B cell (primary cell): ENCODE measurements around the gene OR7C1. TPM values are rescaled to one million over a fixed set of nuclear protein-coding genes. Genes with fewer than 3 reads are reported as not detected.

ENCODE experiments used
- ATAC-seq: fragments of 200-7000 bp; cut with Tn5 transposase; one replicate; pipeline ENCODE4 v1.10.0; 2021; ENCODE audit warnings: low read depth, mild to moderate bottlenecking, moderate number of reproducible peaks, moderate library complexity
- CTCF ChIA-PET: fragments of 350-600 bp; sonication (Branson Sonifier 250); formaldehyde crosslinking; loops from one replicate; lab custom pipeline; 2021; ENCODE audit warnings: antibody characterized with exemption, inconsistent platforms; lab: Charles Lee
- POLR2A ChIA-PET: fragments of 350-600 bp; sonication (Branson Sonifier 250); formaldehyde crosslinking; loops from one replicate; lab custom pipeline; 2021; ENCODE audit warnings: antibody characterized with exemption; lab: Charles Lee
- DNase-seq: peaks from one replicate; pipeline ENCODE4 v3.0.0; 2013
- H2AFZ ChIP-seq: 2 replicates; pipeline ENCODE4 v1.6.1; 2012; ENCODE audit warnings: mild to moderate bottlenecking, low read depth, low read length; ENCODE audit not compliant: insufficient read depth, poor library complexity, severe bottlenecking
- H3K27ac ChIP-seq, 2 donors: 1 replicate in 1 of 2; 2 replicates in 1 of 2; pipeline ENCODE4 v1.5.1; 2012 to 2013; ENCODE audit warnings: low read length in 2 of 2, mild to moderate bottlenecking in 2 of 2, moderate library complexity in 1 of 2
- H3K27me3 ChIP-seq, 4 experiments: fragments of 200-600 bp in 1 of 4; sonication (generic) in 1 of 4; replicated peaks in 1 of 4; 1 replicate in 2 of 4; 2 replicates in 2 of 4; pipeline versions ENCODE4 v1.6.1 to v1.7.0; 2013 to 2016; ENCODE audit warnings: low read length in 3 of 4, mild to moderate bottlenecking in 2 of 4, mixed read lengths in 1 of 4, moderate library complexity in 1 of 4; ENCODE audit not compliant: insufficient read depth in 4 of 4, control insufficient read depth in 3 of 4; ENCODE audit errors: control extremely low read depth in 1 of 4
- H3K36me3 ChIP-seq, 2 experiments: replicated peaks in 1 of 2; 1 replicate in 1 of 2; 2 replicates in 1 of 2; pipeline versions ENCODE4 v1.6.1 to v1.7.1; 2013; ENCODE audit warnings: low read length in 1 of 2; ENCODE audit not compliant: insufficient read depth in 2 of 2, control insufficient read depth in 1 of 2; ENCODE audit errors: control extremely low read depth in 1 of 2, extremely low read depth in 1 of 2
- H3K4me1 ChIP-seq, 2 donors: fragments of 200-600 bp in 1 of 2; sonication (generic) in 1 of 2; 1 replicate in 1 of 2; 2 replicates in 1 of 2; pipeline versions ENCODE4 v1.5.1 to v1.6.1; 2013 to 2017; ENCODE audit warnings: low read length in 2 of 2; ENCODE audit not compliant: control insufficient read depth in 2 of 2, insufficient read depth in 2 of 2
- H3K4me2 ChIP-seq: replicated peaks from 2 replicates; pipeline ENCODE3; 2012; ENCODE audit warnings: mild to moderate bottlenecking, low read depth, low read length; ENCODE audit not compliant: poor library complexity, severe bottlenecking
- H3K4me3 ChIP-seq, 5 experiments: fragments of 200-600 bp in 1 of 5; sonication (generic) in 1 of 5; 1 replicate in 3 of 5; 2 replicates in 2 of 5; pipeline versions ENCODE4 v1.5.1 to v1.7.0; 2011 to 2016; ENCODE audit warnings: low read length in 4 of 5, mild to moderate bottlenecking in 4 of 5, low read depth in 2 of 5, control low read depth in 1 of 5, moderate library complexity in 1 of 5; ENCODE audit not compliant: insufficient read depth in 1 of 5; ENCODE audit errors: control extremely low read depth in 1 of 5, extremely low read depth in 1 of 5
- H3K79me2 ChIP-seq: fragments of 200-600 bp; sonication (generic); one replicate; pipeline ENCODE4 v1.6.0; 2016; ENCODE audit warnings: low read length; ENCODE audit not compliant: control insufficient read depth, insufficient read depth
- H3K9ac ChIP-seq: fragments of 200-600 bp; sonication (generic); 2 replicates; pipeline ENCODE4 v1.6.1; 2017; ENCODE audit warnings: mild to moderate bottlenecking, low read length, moderate library complexity
- H3K9me3 ChIP-seq, 3 donors: one replicate each; pipeline versions ENCODE4 v1.6.1 to v1.7.1; 2013; ENCODE audit warnings: low read length in 2 of 3; ENCODE audit not compliant: control insufficient read depth in 2 of 3, insufficient read depth in 1 of 3; ENCODE audit errors: control extremely low read depth in 1 of 3
- H4K20me1 ChIP-seq: 2 replicates; pipeline ENCODE4 v1.6.0; 2012; ENCODE audit warnings: mild to moderate bottlenecking, low read length; ENCODE audit not compliant: insufficient read depth, control insufficient read depth, poor library complexity, severe bottlenecking
- H3K27ac Mint-ChIP-seq: one replicate; pipeline ENCODE4 v1.8.0; 2021; ENCODE audit warnings: mixed read lengths
- H3K27me3 Mint-ChIP-seq: one replicate; pipeline ENCODE4 v1.8.0; 2021; ENCODE audit warnings: mixed read lengths
- H3K4me1 Mint-ChIP-seq: one replicate; pipeline ENCODE4 v1.8.0; 2021; ENCODE audit warnings: mixed read lengths
- H3K4me3 Mint-ChIP-seq: one replicate; pipeline ENCODE4 v1.8.0; 2021; ENCODE audit warnings: mixed read lengths
- H3K9me3 Mint-ChIP-seq: one replicate; pipeline ENCODE4 v1.8.0; 2022; ENCODE audit warnings: mixed read lengths; ENCODE audit not compliant: insufficient read depth
- CTCF ChIP-seq: fragments of 200-600 bp; IDR thresholded peaks from one replicate; pipeline ENCODE4 v1.8.0; 2022; ENCODE audit warnings: antibody characterized with exemption, mild to moderate bottlenecking
- EZH2 ChIP-seq: IDR thresholded peaks from 2 replicates; pipeline ENCODE4 v1.6.1; 2012; ENCODE audit warnings: borderline replicate concordance, low read depth, mild to moderate bottlenecking, moderate library complexity, low read length; ENCODE audit not compliant: insufficient read depth, poor library complexity, severe bottlenecking
- WGBS: methylation state at CpG from one replicate; pipeline ENCODE4 v1.1.5; 2013; ENCODE audit warnings: missing lambda C conversion rate; ENCODE audit not compliant: insufficient coverage; 5-methylcytosine and 5-hydroxymethylcytosine counted together
- intact Hi-C: fragments of 100-400 bp; cut with micrococcal nuclease; formaldehyde crosslinking; loops from one replicate; pipeline ENCODE4 v1.10.0; 2022
- polyA plus RNA-seq: library from polyadenylated mRNA; depleted of rRNA; stranded (reverse); fragments of >200 nt; gene quantifications from 2 replicates; pipeline ENCODE4 v1.2.3, GENCODE V29; 2012
- total RNA-seq, 2 donors: library from RNA; stranded (reverse); fragments of 120-200 nt in 1 of 2; gene quantifications; 1 replicate in 1 of 2; 2 replicates in 1 of 2; pipeline versions ENCODE4 v1.2.3 to v1.2.4, GENCODE V29; 2013 to 2022

OR7C1 gene
- total and polyA plus RNA-seq, 2 donors (not counting 1 experiment from before 2014, with no cell fraction given) = not detected

GRCh38 chr19:14772995-14773394 is 62.0 kb downstream of the OR7C1 start:
- Histone ChIP-seq H3K4me2 (no peak overlapping the region), H3K27ac (no peak overlapping the region), H2AFZ (no peak overlapping the region), H3K36me3 (no peaks in the 10 kb centered on the region), H3K4me1 (peaks cover 18 to 26% of the 10 kb centered on the region in 2 donors), H3K9ac (no peak overlapping the region), H4K20me1 (no peaks in the 10 kb centered on the region), H3K27me3 (peaks cover 0 to 22% (median 4%) of the 10 kb centered on the region in 4 experiments), H3K79me2 (no peaks in the 10 kb centered on the region), H3K9me3 (peaks cover 0 to 12% (median 0%) of the 10 kb centered on the region in 3 donors), H3K4me3 (no peak overlapping the region)
- DNase-seq (no peak), ATAC-seq (no peak)
- ChIA-PET POLR2A (no interaction called here), CTCF (no interaction called here)
- TF ChIP-seq CTCF (no peak), EZH2 (no peak)
- H3K27ac Mint-ChIP-seq = no peak overlapping the region
- WGBS = 100% methylated on average over 2 of the region's 7 CpGs
- intact Hi-C loops = no loop called here
- H3K4me1 Mint-ChIP-seq = peaks cover 24% of the 10 kb centered on the region
- no peak overlapping the region for H3K4me3 Mint-ChIP-seq
- H3K27me3 Mint-ChIP-seq = peaks cover 10% of the 10 kb centered on the region
- no peaks in the 10 kb centered on the region for H3K9me3 Mint-ChIP-seq

- TF ChIP-seq CTCF = no peak
- no peak for TF ChIP-seq EZH2
- no peak overlapping the region for H3K4me3 Mint-ChIP-seq
- Histone ChIP-seq H3K9me3 (peaks cover 0 to 12% (median 0%) of the 10 kb centered on the region in 3 donors), H3K27me3 (peaks cover 0 to 22% (median 4%) of the 10 kb centered on the region in 4 experiments), H3K4me3 (no peak overlapping the region), H3K27ac (no peak overlapping the region), H3K9ac (no peak overlapping the region), H4K20me1 (no peaks in the 10 kb centered on the region), H3K4me2 (no peak overlapping the region), H3K79me2 (no peaks in the 10 kb centered on the region), H3K4me1 (peaks cover 18 to 26% of the 10 kb centered on the region in 2 donors), H2AFZ (no peak overlapping the region), H3K36me3 (no peaks in the 10 kb centered on the region)
- peaks cover 7% of the 10 kb centered on the region for H3K27me3 Mint-ChIP-seq
- H3K9me3 Mint-ChIP-seq = no peaks in the 10 kb centered on the region
- intact Hi-C loops = no loop called here
- POLR2A ChIA-PET = no interaction called here
- DNase-seq (no peak), ATAC-seq (no peak)
- peaks cover 22% of the 10 kb centered on the region for H3K4me1 Mint-ChIP-seq
- no peak overlapping the region for H3K27ac Mint-ChIP-seq
- 93% methylated on average over 6 of the region's 8 CpGs for WGBS
- CTCF ChIA-PET = no interaction called here
Observed at GRCh38 chr19:14772467-14772866, 62.5 kb downstream of the OR7C1 start.
